B cell (primary cell): ENCODE data around the gene VPS9D1. TPM values are rescaled to one million over a fixed set of nuclear protein-coding genes. Genes with fewer than 3 reads are reported as not detected.

Experiments
- ATAC-seq: fragments of 200-7000 bp; cut with Tn5 transposase; one replicate; pipeline ENCODE4 v1.10.0; 2021; ENCODE audit warnings: low read depth, mild to moderate bottlenecking, moderate number of reproducible peaks, moderate library complexity
- CTCF ChIA-PET: fragments of 350-600 bp; sonication (Branson Sonifier 250); formaldehyde crosslinking; loops from one replicate; lab custom pipeline; 2021; ENCODE audit warnings: antibody characterized with exemption, inconsistent platforms; lab: Charles Lee
- POLR2A ChIA-PET: fragments of 350-600 bp; sonication (Branson Sonifier 250); formaldehyde crosslinking; loops from one replicate; lab custom pipeline; 2021; ENCODE audit warnings: antibody characterized with exemption; lab: Charles Lee
- DNase-seq: peaks from one replicate; pipeline ENCODE4 v3.0.0; 2013
- H2AFZ ChIP-seq: 2 replicates; pipeline ENCODE4 v1.6.1; 2012; ENCODE audit warnings: mild to moderate bottlenecking, low read depth, low read length; ENCODE audit not compliant: insufficient read depth, poor library complexity, severe bottlenecking
- H3K27ac ChIP-seq, 2 donors: 1 replicate in 1 of 2; 2 replicates in 1 of 2; pipeline ENCODE4 v1.5.1; 2012 to 2013; ENCODE audit warnings: low read length in 2 of 2, mild to moderate bottlenecking in 2 of 2, moderate library complexity in 1 of 2
- H3K27me3 ChIP-seq, 4 experiments: fragments of 200-600 bp in 1 of 4; sonication (generic) in 1 of 4; replicated peaks in 1 of 4; 1 replicate in 2 of 4; 2 replicates in 2 of 4; pipeline versions ENCODE4 v1.6.1 to v1.7.0; 2013 to 2016; ENCODE audit warnings: low read length in 3 of 4, mild to moderate bottlenecking in 2 of 4, mixed read lengths in 1 of 4, moderate library complexity in 1 of 4; ENCODE audit not compliant: insufficient read depth in 4 of 4, control insufficient read depth in 3 of 4; ENCODE audit errors: control extremely low read depth in 1 of 4
- H3K36me3 ChIP-seq, 2 experiments: replicated peaks in 1 of 2; 1 replicate in 1 of 2; 2 replicates in 1 of 2; pipeline versions ENCODE4 v1.6.1 to v1.7.1; 2013; ENCODE audit warnings: low read length in 1 of 2; ENCODE audit not compliant: insufficient read depth in 2 of 2, control insufficient read depth in 1 of 2; ENCODE audit errors: control extremely low read depth in 1 of 2, extremely low read depth in 1 of 2
- H3K4me1 ChIP-seq, 2 donors: fragments of 200-600 bp in 1 of 2; sonication (generic) in 1 of 2; 1 replicate in 1 of 2; 2 replicates in 1 of 2; pipeline versions ENCODE4 v1.5.1 to v1.6.1; 2013 to 2017; ENCODE audit warnings: low read length in 2 of 2; ENCODE audit not compliant: control insufficient read depth in 2 of 2, insufficient read depth in 2 of 2
- H3K4me2 ChIP-seq: replicated peaks from 2 replicates; pipeline ENCODE3; 2012; ENCODE audit warnings: mild to moderate bottlenecking, low read depth, low read length; ENCODE audit not compliant: poor library complexity, severe bottlenecking
- H3K4me3 ChIP-seq, 5 experiments: fragments of 200-600 bp in 1 of 5; sonication (generic) in 1 of 5; 1 replicate in 3 of 5; 2 replicates in 2 of 5; pipeline versions ENCODE4 v1.5.1 to v1.7.0; 2011 to 2016; ENCODE audit warnings: low read length in 4 of 5, mild to moderate bottlenecking in 4 of 5, low read depth in 2 of 5, control low read depth in 1 of 5, moderate library complexity in 1 of 5; ENCODE audit not compliant: insufficient read depth in 1 of 5; ENCODE audit errors: control extremely low read depth in 1 of 5, extremely low read depth in 1 of 5
- H3K79me2 ChIP-seq: fragments of 200-600 bp; sonication (generic); one replicate; pipeline ENCODE4 v1.6.0; 2016; ENCODE audit warnings: low read length; ENCODE audit not compliant: control insufficient read depth, insufficient read depth
- H3K9ac ChIP-seq: fragments of 200-600 bp; sonication (generic); 2 replicates; pipeline ENCODE4 v1.6.1; 2017; ENCODE audit warnings: mild to moderate bottlenecking, low read length, moderate library complexity
- H3K9me3 ChIP-seq, 3 donors: one replicate each; pipeline versions ENCODE4 v1.6.1 to v1.7.1; 2013; ENCODE audit warnings: low read length in 2 of 3; ENCODE audit not compliant: control insufficient read depth in 2 of 3, insufficient read depth in 1 of 3; ENCODE audit errors: control extremely low read depth in 1 of 3
- H4K20me1 ChIP-seq: 2 replicates; pipeline ENCODE4 v1.6.0; 2012; ENCODE audit warnings: mild to moderate bottlenecking, low read length; ENCODE audit not compliant: insufficient read depth, control insufficient read depth, poor library complexity, severe bottlenecking
- H3K27ac Mint-ChIP-seq: one replicate; pipeline ENCODE4 v1.8.0; 2021; ENCODE audit warnings: mixed read lengths
- H3K27me3 Mint-ChIP-seq: one replicate; pipeline ENCODE4 v1.8.0; 2021; ENCODE audit warnings: mixed read lengths
- H3K4me1 Mint-ChIP-seq: one replicate; pipeline ENCODE4 v1.8.0; 2021; ENCODE audit warnings: mixed read lengths
- H3K4me3 Mint-ChIP-seq: one replicate; pipeline ENCODE4 v1.8.0; 2021; ENCODE audit warnings: mixed read lengths
- H3K9me3 Mint-ChIP-seq: one replicate; pipeline ENCODE4 v1.8.0; 2022; ENCODE audit warnings: mixed read lengths; ENCODE audit not compliant: insufficient read depth
- EZH2 ChIP-seq: IDR thresholded peaks from 2 replicates; pipeline ENCODE4 v1.6.1; 2012; ENCODE audit warnings: borderline replicate concordance, low read depth, mild to moderate bottlenecking, moderate library complexity, low read length; ENCODE audit not compliant: insufficient read depth, poor library complexity, severe bottlenecking
- WGBS: methylation state at CpG from one replicate; pipeline ENCODE4 v1.1.5; 2013; ENCODE audit warnings: missing lambda C conversion rate; ENCODE audit not compliant: insufficient coverage; 5-methylcytosine and 5-hydroxymethylcytosine counted together
- intact Hi-C: fragments of 100-400 bp; cut with micrococcal nuclease; formaldehyde crosslinking; loops from one replicate; pipeline ENCODE4 v1.10.0; 2022
- polyA plus RNA-seq: library from polyadenylated mRNA; depleted of rRNA; stranded (reverse); fragments of >200 nt; gene quantifications from 2 replicates; pipeline ENCODE4 v1.2.3, GENCODE V29; 2012
- total RNA-seq, 2 donors: library from RNA; stranded (reverse); fragments of 120-200 nt in 1 of 2; gene quantifications; 1 replicate in 1 of 2; 2 replicates in 1 of 2; pipeline versions ENCODE4 v1.2.3 to v1.2.4, GENCODE V29; 2013 to 2022
- TF ChIP-seq, protein P1 (sequence below): fragments of 200-600 bp; IDR thresholded peaks from one replicate; pipeline ENCODE4 v1.8.0; 2022; ENCODE audit warnings: antibody characterized with exemption, mild to moderate bottlenecking

VPS9D1 gene
- total and polyA plus RNA-seq, 2 donors (not counting 1 experiment from before 2014, with no cell fraction given), result 14.6 to 24.0 TPM

DNA sequence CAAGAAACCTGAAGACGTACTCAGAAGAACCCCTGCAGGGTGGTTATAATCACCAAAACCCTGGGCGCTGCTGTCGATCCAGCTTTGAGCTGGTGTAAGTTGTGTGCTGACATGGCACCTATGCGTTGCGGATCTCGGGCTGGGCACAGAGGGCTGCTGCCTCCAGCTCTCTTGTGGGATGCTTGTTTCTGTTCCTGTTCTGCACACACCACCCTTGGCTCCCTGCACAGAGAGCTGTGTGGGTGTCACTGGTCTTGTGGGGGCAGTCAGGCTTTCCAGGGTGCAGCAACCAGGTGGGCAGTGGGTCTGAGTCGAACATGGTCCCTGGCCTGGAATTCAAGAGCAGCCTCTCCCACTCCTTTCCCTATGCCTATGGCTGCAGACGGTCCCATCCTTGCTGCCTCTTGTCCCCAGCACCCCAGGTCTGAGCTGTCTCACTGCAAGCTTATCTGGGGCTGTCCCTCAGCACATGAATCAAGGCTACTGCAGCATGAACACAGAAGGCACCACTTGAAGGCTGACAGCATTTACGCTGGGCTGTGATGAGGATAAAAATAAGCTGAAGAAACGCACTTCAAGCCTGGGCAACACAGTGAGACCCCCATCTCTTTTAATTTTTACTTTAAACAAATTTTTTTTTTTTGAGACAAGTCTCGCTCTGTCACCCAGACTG, 20.8 kb upstream of the VPS9D1 start:
- Mint-ChIP-seq H3K27ac (peak overlapping the region; percentile 65), H3K4me3 (no peak overlapping the region), H3K9me3 (no peaks in the 10 kb centered on the region), H3K4me1 (peaks cover 9% of the 10 kb centered on the region), H3K27me3 (no peaks in the 10 kb centered on the region)
- Histone ChIP-seq H3K4me1 (peaks cover 0 to 12% of the 10 kb centered on the region in 2 donors), H3K27me3 (no peaks in the 10 kb centered on the region), H3K4me2 (no peak overlapping the region), H3K79me2 (no peaks in the 10 kb centered on the region), H3K36me3 (peaks cover 0 to 68% of the 10 kb centered on the region in 2 experiments), H4K20me1 (peaks cover 34% of the 10 kb centered on the region), H3K9me3 (no peaks in the 10 kb centered on the region), H3K9ac (no peak overlapping the region), H3K27ac (no peak overlapping the region), H2AFZ (no peak overlapping the region), H3K4me3 (no peak overlapping the region)
- CTCF ChIA-PET, result interaction anchor here (0.8 to 2.8 kb wide), 7 partner anchors 9 to 53 kb away, joined by 3 to 7 read pairs (median 3); no protein-coding TSS in a partner anchor
- intact Hi-C loops, result no loop called here
- DNase-seq, result no peak
- POLR2A ChIA-PET, result interaction anchor here (1.5 kb wide), 1 partner anchor 32 kb away, joined by 3 read pairs; no protein-coding TSS in a partner anchor
- no peak for ATAC-seq
- no peak for TF ChIP-seq EZH2
- TF ChIP-seq, protein P1, sequence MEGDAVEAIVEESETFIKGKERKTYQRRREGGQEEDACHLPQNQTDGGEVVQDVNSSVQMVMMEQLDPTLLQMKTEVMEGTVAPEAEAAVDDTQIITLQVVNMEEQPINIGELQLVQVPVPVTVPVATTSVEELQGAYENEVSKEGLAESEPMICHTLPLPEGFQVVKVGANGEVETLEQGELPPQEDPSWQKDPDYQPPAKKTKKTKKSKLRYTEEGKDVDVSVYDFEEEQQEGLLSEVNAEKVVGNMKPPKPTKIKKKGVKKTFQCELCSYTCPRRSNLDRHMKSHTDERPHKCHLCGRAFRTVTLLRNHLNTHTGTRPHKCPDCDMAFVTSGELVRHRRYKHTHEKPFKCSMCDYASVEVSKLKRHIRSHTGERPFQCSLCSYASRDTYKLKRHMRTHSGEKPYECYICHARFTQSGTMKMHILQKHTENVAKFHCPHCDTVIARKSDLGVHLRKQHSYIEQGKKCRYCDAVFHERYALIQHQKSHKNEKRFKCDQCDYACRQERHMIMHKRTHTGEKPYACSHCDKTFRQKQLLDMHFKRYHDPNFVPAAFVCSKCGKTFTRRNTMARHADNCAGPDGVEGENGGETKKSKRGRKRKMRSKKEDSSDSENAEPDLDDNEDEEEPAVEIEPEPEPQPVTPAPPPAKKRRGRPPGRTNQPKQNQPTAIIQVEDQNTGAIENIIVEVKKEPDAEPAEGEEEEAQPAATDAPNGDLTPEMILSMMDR, result no peak
- WGBS, result 87% methylated on average over 8 of the region's 11 CpGs

DNA sequence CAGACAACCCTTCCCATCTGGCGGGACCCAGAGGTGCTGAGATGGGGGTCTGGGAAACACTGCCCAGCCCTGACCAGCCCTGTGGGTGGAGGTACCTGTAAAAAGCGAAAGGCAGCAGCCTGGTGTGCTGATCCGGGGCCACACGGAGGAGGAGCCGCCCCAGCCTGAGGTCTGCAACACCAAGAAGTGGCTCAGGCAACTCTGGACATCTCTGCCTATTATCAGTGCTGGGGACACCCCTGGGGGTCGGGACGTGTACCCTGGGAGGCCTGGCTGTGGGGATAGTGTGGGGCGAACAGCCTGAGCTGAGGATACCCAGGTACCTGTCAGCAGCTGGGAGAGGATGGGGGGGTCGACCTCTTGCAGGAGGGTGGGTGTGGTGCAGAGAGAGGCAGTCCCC, 18.7 kb upstream of the VPS9D1 start:
- H3K4me1 ChIP-seq, result peaks cover 0 to 12% of the 10 kb centered on the region in 2 donors
- H3K9me3 ChIP-seq, result no peaks in the 10 kb centered on the region
- no peak overlapping the region for H3K27ac ChIP-seq
- H3K4me3 ChIP-seq, result no peak overlapping the region
- H3K79me2 ChIP-seq, result peaks cover 2% of the 10 kb centered on the region
- POLR2A ChIA-PET, result no interaction called here
- CTCF ChIA-PET, result interaction anchor here (1.0 to 2.8 kb wide), 3 partner anchors 22 to 34 kb away, joined by 3 to 7 read pairs (median 4); no protein-coding TSS in a partner anchor
- no peaks in the 10 kb centered on the region for H3K9me3 Mint-ChIP-seq
- DNase-seq (no peak), ATAC-seq (no peak)
- H3K36me3 ChIP-seq, result peaks cover 0 to 70% of the 10 kb centered on the region in 2 experiments
- H3K4me2 ChIP-seq, result no peak overlapping the region
- no peak overlapping the region for H3K9ac ChIP-seq
- no peaks in the 10 kb centered on the region for H3K27me3 Mint-ChIP-seq
- peak overlapping the region; percentile 46 for H3K27ac Mint-ChIP-seq
- H3K27me3 ChIP-seq, result no peaks in the 10 kb centered on the region
- peaks cover 44% of the 10 kb centered on the region for H4K20me1 ChIP-seq
- 90% methylated on average over 9 of the region's 9 CpGs for WGBS
- no peak overlapping the region for H3K4me3 Mint-ChIP-seq
- no peak overlapping the region for H2AFZ ChIP-seq
- intact Hi-C loops, result no loop called here
- TF ChIP-seq, protein P1, result no peak
- no peak for TF ChIP-seq EZH2
- H3K4me1 Mint-ChIP-seq, result peaks cover 9% of the 10 kb centered on the region
